Measurements from ENCODE around the gene HDDC2. TPM values are rescaled to one million over a fixed set of nuclear protein-coding genes. Genes with fewer than 3 reads are reported as not detected.

Gene HDDC2
- total and polyA plus RNA-seq, 2 experiments from 2014 or later = 69.5 to 131 TPM

DNA sequence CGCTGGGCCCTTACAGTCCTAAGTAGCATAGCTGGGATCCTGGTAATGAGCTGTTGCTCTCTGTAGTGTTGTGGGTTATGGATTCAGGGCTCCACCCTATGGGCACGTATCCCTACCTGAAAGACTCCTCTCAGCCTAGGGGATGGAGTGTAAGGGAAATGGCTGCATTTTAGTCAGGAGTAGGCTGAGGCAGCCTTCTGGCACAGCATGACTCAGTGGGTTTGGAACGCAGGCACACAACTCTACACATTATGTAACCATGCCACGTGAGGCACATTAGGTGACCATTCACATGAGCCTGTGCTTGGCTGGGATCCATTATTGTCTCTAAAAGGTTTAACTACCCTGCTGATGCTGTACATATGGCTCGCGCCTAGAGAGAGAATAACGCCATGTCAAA, 27.8 kb downstream of the HDDC2 start (continued):
- TF ChIP-seq, protein P1, sequence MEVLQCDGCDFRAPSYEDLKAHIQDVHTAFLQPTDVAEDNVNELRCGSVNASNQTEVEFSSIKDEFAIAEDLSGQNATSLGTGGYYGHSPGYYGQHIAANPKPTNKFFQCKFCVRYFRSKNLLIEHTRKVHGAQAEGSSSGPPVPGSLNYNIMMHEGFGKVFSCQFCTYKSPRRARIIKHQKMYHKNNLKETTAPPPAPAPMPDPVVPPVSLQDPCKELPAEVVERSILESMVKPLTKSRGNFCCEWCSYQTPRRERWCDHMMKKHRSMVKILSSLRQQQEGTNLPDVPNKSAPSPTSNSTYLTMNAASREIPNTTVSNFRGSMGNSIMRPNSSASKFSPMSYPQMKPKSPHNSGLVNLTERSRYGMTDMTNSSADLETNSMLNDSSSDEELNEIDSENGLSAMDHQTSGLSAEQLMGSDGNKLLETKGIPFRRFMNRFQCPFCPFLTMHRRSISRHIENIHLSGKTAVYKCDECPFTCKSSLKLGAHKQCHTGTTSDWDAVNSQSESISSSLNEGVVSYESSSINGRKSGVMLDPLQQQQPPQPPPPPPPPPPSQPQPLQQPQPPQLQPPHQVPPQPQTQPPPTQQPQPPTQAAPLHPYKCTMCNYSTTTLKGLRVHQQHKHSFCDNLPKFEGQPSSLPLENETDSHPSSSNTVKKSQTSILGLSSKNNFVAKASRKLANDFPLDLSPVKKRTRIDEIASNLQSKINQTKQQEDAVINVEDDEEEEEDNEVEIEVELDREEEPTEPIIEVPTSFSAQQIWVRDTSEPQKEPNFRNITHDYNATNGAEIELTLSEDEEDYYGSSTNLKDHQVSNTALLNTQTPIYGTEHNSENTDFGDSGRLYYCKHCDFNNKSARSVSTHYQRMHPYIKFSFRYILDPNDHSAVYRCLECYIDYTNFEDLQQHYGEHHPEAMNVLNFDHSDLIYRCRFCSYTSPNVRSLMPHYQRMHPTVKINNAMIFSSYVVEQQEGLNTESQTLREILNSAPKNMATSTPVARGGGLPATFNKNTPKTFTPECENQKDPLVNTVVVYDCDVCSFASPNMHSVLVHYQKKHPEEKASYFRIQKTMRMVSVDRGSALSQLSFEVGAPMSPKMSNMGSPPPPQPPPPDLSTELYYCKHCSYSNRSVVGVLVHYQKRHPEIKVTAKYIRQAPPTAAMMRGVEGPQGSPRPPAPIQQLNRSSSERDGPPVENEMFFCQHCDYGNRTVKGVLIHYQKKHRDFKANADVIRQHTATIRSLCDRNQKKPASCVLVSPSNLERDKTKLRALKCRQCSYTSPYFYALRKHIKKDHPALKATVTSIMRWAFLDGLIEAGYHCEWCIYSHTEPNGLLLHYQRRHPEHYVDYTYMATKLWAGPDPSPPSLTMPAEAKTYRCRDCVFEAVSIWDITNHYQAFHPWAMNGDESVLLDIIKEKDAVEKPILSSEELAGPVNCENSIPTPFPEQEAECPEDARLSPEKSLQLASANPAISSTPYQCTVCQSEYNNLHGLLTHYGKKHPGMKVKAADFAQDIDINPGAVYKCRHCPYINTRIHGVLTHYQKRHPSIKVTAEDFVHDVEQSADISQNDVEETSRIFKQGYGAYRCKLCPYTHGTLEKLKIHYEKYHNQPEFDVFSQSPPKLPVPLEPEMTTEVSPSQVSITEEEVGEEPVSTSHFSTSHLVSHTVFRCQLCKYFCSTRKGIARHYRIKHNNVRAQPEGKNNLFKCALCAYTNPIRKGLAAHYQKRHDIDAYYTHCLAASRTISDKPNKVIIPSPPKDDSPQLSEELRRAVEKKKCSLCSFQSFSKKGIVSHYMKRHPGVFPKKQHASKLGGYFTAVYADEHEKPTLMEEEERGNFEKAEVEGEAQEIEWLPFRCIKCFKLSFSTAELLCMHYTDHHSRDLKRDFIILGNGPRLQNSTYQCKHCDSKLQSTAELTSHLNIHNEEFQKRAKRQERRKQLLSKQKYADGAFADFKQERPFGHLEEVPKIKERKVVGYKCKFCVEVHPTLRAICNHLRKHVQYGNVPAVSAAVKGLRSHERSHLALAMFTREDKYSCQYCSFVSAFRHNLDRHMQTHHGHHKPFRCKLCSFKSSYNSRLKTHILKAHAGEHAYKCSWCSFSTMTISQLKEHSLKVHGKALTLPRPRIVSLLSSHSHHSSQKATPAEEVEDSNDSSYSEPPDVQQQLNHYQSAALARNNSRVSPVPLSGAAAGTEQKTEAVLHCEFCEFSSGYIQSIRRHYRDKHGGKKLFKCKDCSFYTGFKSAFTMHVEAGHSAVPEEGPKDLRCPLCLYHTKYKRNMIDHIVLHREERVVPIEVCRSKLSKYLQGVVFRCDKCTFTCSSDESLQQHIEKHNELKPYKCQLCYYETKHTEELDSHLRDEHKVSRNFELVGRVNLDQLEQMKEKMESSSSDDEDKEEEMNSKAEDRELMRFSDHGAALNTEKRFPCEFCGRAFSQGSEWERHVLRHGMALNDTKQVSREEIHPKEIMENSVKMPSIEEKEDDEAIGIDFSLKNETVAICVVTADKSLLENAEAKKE (CRISPR knock-in tag; IDR thresholded peaks at IDR 0.05) = no peak
- TF ChIP-seq ZNF114 (CRISPR knock-in tag; IDR thresholded peaks at IDR 0.05) (no peak), ZNF331 (CRISPR knock-in tag; IDR thresholded peaks at IDR 0.05; ENCODE audit: low read depth) (no peak), POLR2AphosphoS5 (IDR thresholded peaks at IDR 0.05; ENCODE audit: low read depth) (no peak)
- TF ChIP-seq, protein P2, sequence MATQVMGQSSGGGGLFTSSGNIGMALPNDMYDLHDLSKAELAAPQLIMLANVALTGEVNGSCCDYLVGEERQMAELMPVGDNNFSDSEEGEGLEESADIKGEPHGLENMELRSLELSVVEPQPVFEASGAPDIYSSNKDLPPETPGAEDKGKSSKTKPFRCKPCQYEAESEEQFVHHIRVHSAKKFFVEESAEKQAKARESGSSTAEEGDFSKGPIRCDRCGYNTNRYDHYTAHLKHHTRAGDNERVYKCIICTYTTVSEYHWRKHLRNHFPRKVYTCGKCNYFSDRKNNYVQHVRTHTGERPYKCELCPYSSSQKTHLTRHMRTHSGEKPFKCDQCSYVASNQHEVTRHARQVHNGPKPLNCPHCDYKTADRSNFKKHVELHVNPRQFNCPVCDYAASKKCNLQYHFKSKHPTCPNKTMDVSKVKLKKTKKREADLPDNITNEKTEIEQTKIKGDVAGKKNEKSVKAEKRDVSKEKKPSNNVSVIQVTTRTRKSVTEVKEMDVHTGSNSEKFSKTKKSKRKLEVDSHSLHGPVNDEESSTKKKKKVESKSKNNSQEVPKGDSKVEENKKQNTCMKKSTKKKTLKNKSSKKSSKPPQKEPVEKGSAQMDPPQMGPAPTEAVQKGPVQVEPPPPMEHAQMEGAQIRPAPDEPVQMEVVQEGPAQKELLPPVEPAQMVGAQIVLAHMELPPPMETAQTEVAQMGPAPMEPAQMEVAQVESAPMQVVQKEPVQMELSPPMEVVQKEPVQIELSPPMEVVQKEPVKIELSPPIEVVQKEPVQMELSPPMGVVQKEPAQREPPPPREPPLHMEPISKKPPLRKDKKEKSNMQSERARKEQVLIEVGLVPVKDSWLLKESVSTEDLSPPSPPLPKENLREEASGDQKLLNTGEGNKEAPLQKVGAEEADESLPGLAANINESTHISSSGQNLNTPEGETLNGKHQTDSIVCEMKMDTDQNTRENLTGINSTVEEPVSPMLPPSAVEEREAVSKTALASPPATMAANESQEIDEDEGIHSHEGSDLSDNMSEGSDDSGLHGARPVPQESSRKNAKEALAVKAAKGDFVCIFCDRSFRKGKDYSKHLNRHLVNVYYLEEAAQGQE (IDR thresholded peaks at IDR 0.05; ENCODE audit: unreplicated experiment) = no peak

DNA sequence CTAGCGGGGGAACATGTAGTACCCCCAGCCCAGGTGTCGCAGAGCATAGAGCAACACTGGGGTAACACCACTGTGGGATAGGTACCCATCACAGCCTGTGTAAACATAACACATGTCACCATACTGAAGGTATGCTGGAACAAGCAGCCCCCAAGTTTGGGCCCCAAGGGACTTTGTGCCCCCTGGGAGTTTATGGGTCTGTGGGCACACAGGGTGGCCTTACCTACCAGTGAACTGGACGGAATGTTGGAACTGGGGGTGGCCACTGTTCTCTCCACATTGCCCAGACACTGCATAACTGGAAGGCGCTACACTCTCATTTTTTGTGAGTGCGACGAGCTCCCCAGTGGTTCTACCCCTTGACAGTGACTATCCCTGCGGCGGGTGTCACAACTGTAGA, 28.5 kb downstream of the HDDC2 start:
- ATAC-seq (no peak), DNase-seq (ENCODE audit: low spot score) (no peak)
- peaks cover 1% of the 10 kb centered on the region for H3K27me3 Mint-ChIP-seq (ENCODE audit: insufficient read depth, low read depth, poor library complexity)
- TF ChIP-seq, protein P2 (IDR thresholded peaks at IDR 0.05; ENCODE audit: unreplicated experiment) = no peak
- no peak for TF ChIP-seq JUNB (IDR thresholded peaks at IDR 0.05; ENCODE audit: unreplicated experiment)
- TF ChIP-seq POLR2AphosphoS5 (IDR thresholded peaks at IDR 0.05; ENCODE audit: low read depth) = no peak
- TF ChIP-seq, protein P3, sequence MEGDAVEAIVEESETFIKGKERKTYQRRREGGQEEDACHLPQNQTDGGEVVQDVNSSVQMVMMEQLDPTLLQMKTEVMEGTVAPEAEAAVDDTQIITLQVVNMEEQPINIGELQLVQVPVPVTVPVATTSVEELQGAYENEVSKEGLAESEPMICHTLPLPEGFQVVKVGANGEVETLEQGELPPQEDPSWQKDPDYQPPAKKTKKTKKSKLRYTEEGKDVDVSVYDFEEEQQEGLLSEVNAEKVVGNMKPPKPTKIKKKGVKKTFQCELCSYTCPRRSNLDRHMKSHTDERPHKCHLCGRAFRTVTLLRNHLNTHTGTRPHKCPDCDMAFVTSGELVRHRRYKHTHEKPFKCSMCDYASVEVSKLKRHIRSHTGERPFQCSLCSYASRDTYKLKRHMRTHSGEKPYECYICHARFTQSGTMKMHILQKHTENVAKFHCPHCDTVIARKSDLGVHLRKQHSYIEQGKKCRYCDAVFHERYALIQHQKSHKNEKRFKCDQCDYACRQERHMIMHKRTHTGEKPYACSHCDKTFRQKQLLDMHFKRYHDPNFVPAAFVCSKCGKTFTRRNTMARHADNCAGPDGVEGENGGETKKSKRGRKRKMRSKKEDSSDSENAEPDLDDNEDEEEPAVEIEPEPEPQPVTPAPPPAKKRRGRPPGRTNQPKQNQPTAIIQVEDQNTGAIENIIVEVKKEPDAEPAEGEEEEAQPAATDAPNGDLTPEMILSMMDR (conservative IDR thresholded peaks at IDR 0.05; ENCODE audit: low read depth in 2 of 2) = no peak
- TF ChIP-seq EZH2 (IDR thresholded peaks at IDR 0.05; ENCODE audit: low read depth, unreplicated experiment) = no peak

More for the DNA sequence above, 28.5 kb downstream of the HDDC2 start:
- no peak overlapping the region for H2AFZ ChIP-seq
- H3K4me2 ChIP-seq = no peak overlapping the region
- Mint-ChIP-seq H3K9me3 (no peaks in the 10 kb centered on the region), H3K27ac (no peak overlapping the region), H3K36me3 (ENCODE audit: low read depth) (peaks cover 20% of the 10 kb centered on the region), H3K4me3 (no peak overlapping the region), H3K4me1 (no peaks in the 10 kb centered on the region)
- H3K27ac ChIP-seq (ENCODE audit: low read depth) = no peak overlapping the region
- H3K9me2 ChIP-seq (ENCODE audit: insufficient read depth) = 0 out of 2 replicates have a peak, but pooled peaks cover 5% of the 10 kb centered on the region
- no peaks in the 10 kb centered on the region for H3F3A ChIP-seq (replicated peaks; ENCODE audit: low read depth)
- H3K27me3 ChIP-seq (ENCODE audit: insufficient read depth) = no peaks in the 10 kb centered on the region
- H4K20me1 ChIP-seq (replicated peaks; ENCODE audit: insufficient read depth) = no peaks in the 10 kb centered on the region; the same call in none of the 2 replicates
- H3K36me3 ChIP-seq (ENCODE audit: insufficient read depth) = no peaks in the 10 kb centered on the region
- H3K4me1 ChIP-seq (ENCODE audit: insufficient read depth) = no peaks in the 10 kb centered on the region
- H3K4me3 ChIP-seq = no peak overlapping the region
- no peaks in the 10 kb centered on the region for H3K79me2 ChIP-seq (replicated peaks; ENCODE audit: insufficient read depth)
